ENCODE data around the gene KATNAL2. TPM values are rescaled to one million over a fixed set of nuclear protein-coding genes. Genes with fewer than 3 reads are reported as not detected.

The KATNAL2 gene
- polyA plus RNA-seq, 1 of the 3 experiments (the other 2 are of a cell fraction): 6.5 TPM

DNA sequence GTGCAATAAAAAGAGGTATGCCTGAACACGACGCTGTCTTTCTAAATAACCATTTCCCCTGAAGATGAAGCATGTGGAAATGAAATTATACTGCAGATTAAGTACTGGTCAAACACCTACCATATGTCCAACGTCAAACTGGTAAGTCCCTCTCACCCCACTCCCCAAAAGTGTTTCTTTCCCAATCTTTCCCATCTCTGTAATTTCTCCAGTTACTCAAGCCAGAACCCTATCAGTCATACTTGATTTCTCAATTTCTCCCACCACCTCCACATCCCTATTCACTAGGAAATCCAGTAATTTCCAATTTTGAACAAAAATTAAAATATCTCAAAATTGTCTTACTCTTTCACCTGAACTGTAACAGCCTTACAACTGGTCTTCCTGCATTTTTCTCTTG lies 203.7 kb downstream of the KATNAL2 start:
- H3K27me3 ChIP-seq (ENCODE audit: insufficient read depth): no peaks in the 10 kb centered on the region
- no peaks in the 10 kb centered on the region for H4K20me1 ChIP-seq (ENCODE audit: insufficient read depth)
- POLR2A ChIA-PET: interaction anchor here (1.1 kb wide), 1 partner anchor 29 kb away, joined by 3 read pairs; no protein-coding TSS in a partner anchor
- WGBS (ENCODE audit: low lambda C conversion rate): 97% methylated on average over 3 of the region's 3 CpGs
- no peak overlapping the region for H2AFZ ChIP-seq (ENCODE audit: low read depth)
- H3K27ac ChIP-seq (ENCODE audit: low read depth in 2 of 2, low read length in 1 of 2): no peak overlapping the region
- no peaks in the 10 kb centered on the region for H3K9me2 ChIP-seq
- TF ChIP-seq EZH2phosphoT487 (IDR thresholded peaks at IDR 0.05; ENCODE audit: borderline replicate concordance, low read depth) (no peak), TAF1 (IDR thresholded peaks at IDR 0.05; ENCODE audit: borderline replicate concordance, low read depth, low read length) (no peak), SIN3A (IDR thresholded peaks at IDR 0.05; ENCODE audit: borderline replicate concordance, low read depth, low read length) (no peak), NRF1 (IDR thresholded peaks at IDR 0.05; ENCODE audit: low read depth, low read length) (no peak), RCOR1 (IDR thresholded peaks at IDR 0.05; ENCODE audit: low read length) (no peak), CHD2 (IDR thresholded peaks at IDR 0.05; ENCODE audit: low read length, partially characterized antibody) (no peak), ELF1 (IDR thresholded peaks at IDR 0.05) (no peak), YY1 (IDR thresholded peaks at IDR 0.05; ENCODE audit: low read depth) (no peak), RAD21 (IDR thresholded peaks at IDR 0.05; ENCODE audit: low read length) (no peak)
- TF ChIP-seq, protein P1, sequence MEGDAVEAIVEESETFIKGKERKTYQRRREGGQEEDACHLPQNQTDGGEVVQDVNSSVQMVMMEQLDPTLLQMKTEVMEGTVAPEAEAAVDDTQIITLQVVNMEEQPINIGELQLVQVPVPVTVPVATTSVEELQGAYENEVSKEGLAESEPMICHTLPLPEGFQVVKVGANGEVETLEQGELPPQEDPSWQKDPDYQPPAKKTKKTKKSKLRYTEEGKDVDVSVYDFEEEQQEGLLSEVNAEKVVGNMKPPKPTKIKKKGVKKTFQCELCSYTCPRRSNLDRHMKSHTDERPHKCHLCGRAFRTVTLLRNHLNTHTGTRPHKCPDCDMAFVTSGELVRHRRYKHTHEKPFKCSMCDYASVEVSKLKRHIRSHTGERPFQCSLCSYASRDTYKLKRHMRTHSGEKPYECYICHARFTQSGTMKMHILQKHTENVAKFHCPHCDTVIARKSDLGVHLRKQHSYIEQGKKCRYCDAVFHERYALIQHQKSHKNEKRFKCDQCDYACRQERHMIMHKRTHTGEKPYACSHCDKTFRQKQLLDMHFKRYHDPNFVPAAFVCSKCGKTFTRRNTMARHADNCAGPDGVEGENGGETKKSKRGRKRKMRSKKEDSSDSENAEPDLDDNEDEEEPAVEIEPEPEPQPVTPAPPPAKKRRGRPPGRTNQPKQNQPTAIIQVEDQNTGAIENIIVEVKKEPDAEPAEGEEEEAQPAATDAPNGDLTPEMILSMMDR (IDR thresholded peaks at IDR 0.05): no peak
- TF ChIP-seq, protein P2, sequence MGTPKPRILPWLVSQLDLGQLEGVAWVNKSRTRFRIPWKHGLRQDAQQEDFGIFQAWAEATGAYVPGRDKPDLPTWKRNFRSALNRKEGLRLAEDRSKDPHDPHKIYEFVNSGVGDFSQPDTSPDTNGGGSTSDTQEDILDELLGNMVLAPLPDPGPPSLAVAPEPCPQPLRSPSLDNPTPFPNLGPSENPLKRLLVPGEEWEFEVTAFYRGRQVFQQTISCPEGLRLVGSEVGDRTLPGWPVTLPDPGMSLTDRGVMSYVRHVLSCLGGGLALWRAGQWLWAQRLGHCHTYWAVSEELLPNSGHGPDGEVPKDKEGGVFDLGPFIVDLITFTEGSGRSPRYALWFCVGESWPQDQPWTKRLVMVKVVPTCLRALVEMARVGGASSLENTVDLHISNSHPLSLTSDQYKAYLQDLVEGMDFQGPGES (IDR thresholded peaks at IDR 0.05; ENCODE audit: low read depth, low read length): no peak
- TF ChIP-seq, protein P3, sequence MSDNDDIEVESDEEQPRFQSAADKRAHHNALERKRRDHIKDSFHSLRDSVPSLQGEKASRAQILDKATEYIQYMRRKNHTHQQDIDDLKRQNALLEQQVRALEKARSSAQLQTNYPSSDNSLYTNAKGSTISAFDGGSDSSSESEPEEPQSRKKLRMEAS (IDR thresholded peaks at IDR 0.05; ENCODE audit: low read depth): no peak
- TF ChIP-seq, protein P4, sequence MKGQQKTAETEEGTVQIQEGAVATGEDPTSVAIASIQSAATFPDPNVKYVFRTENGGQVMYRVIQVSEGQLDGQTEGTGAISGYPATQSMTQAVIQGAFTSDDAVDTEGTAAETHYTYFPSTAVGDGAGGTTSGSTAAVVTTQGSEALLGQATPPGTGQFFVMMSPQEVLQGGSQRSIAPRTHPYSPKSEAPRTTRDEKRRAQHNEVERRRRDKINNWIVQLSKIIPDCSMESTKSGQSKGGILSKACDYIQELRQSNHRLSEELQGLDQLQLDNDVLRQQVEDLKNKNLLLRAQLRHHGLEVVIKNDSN (IDR thresholded peaks at IDR 0.05; ENCODE audit: borderline replicate concordance, low read depth): no peak
- TF ChIP-seq, protein P5, sequence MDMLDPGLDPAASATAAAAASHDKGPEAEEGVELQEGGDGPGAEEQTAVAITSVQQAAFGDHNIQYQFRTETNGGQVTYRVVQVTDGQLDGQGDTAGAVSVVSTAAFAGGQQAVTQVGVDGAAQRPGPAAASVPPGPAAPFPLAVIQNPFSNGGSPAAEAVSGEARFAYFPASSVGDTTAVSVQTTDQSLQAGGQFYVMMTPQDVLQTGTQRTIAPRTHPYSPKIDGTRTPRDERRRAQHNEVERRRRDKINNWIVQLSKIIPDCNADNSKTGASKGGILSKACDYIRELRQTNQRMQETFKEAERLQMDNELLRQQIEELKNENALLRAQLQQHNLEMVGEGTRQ (IDR thresholded peaks at IDR 0.05; ENCODE audit: borderline replicate concordance, low read depth, low read length): no peak
- H3K9me3 ChIP-seq: no peaks in the 10 kb centered on the region
- CTCF ChIA-PET: interaction anchor here (1.3 to 1.6 kb wide), 2 partner anchors 11 to 83 kb away, joined by 4 to 5 read pairs; no protein-coding TSS in a partner anchor
- no peaks in the 10 kb centered on the region for H3F3A ChIP-seq (replicated peaks; ENCODE audit: insufficient read depth)
- H3K36me3 ChIP-seq (replicated peaks in 1 of 2; ENCODE audit: control insufficient read depth in 1 of 2, insufficient read depth in 2 of 2, low read length in 1 of 2): peaks cover 20 to 36% of the 10 kb centered on the region in 2 experiments
- no peak overlapping the region for H3K4me3 ChIP-seq (ENCODE audit: low read depth in 2 of 2, low read length in 1 of 2)
- DNase-seq: no peak
- H3K4me1 ChIP-seq (ENCODE audit: control insufficient read depth in 1 of 2, insufficient read depth in 2 of 2, low read depth in 1 of 2, low read length in 1 of 2): no peaks in the 10 kb centered on the region
- H3K4me2 ChIP-seq: no peak overlapping the region
- no peak overlapping the region for H3K9ac ChIP-seq
- H3K79me2 ChIP-seq (ENCODE audit: insufficient read depth): no peaks in the 10 kb centered on the region
